ENCODE data around the gene ANKRD53.

Gene ANKRD53

GRCh38 chr2:70944111-70944690, 34.2 kb upstream of the ANKRD53 start:
- no peak for DNase-seq

- no peak for DNase-seq
These were observed 31.5 kb upstream of the ANKRD53 start for GRCh38 chr2:70946832-70947442.

- DNase-seq, result no peak
These were observed 30.8 kb upstream of the ANKRD53 start for GRCh38 chr2:70947556-70948184.

GRCh38 chr2:70948337-70949003, 30.0 kb upstream of the ANKRD53 start:
- DNase-seq, result no peak

- DNase-seq, result no peak
These were observed 29.3 kb upstream of the ANKRD53 start for GRCh38 chr2:70949086-70949485.

- no peak for DNase-seq
These were observed 23.5 kb upstream of the ANKRD53 start for GRCh38 chr2:70954886-70955285.

GRCh38 chr2:70956141-70956540, 22.3 kb upstream of the ANKRD53 start:
- DNase-seq, result no peak

- no peak for DNase-seq
These were observed 20.6 kb upstream of the ANKRD53 start for GRCh38 chr2:70957798-70958197.

GRCh38 chr2:70958759-70959158, 19.7 kb upstream of the ANKRD53 start:
- DNase-seq, result no peak

- no peak for DNase-seq
These were observed 19.1 kb upstream of the ANKRD53 start for GRCh38 chr2:70959271-70959761.

GRCh38 chr2:70959851-70960832, 18.3 kb upstream of the ANKRD53 start:
- DNase-seq, result no peak

GRCh38 chr2:70960833-70961647, 17.4 kb upstream of the ANKRD53 start:
- DNase-seq, result no peak

- DNase-seq, result no peak
These were observed 16.8 kb upstream of the ANKRD53 start for GRCh38 chr2:70961648-70961994.

- no peak for DNase-seq
These were observed 16.1 kb upstream of the ANKRD53 start for GRCh38 chr2:70962211-70962884.

GRCh38 chr2:70962885-70963878, 15.2 kb upstream of the ANKRD53 start:
- DNase-seq, result no peak

- no peak for DNase-seq
These were observed 14.3 kb upstream of the ANKRD53 start for GRCh38 chr2:70964133-70964532.

GRCh38 chr2:70964596-70965386, 13.6 kb upstream of the ANKRD53 start:
- DNase-seq, result no peak

GRCh38 chr2:70965506-70965905, 12.9 kb upstream of the ANKRD53 start:
- no peak for DNase-seq

GRCh38 chr2:70966681-70967080, 11.7 kb upstream of the ANKRD53 start:
- DNase-seq, result no peak
